VCaP (cell line): ENCODE results near the gene ZBTB7C.

ENCODE experiments used
- H3K27ac ChIP-seq: fragments of 450-650 bp; 2 replicates; pipeline ENCODE4 v1.5.1; 2017
- CTCF ChIP-seq: fragments of 450-650 bp; conservative IDR thresholded peaks from 2 replicates; pipeline ENCODE4 v1.5.1; 2017; ENCODE audit warnings: mild to moderate bottlenecking, moderate library complexity

ZBTB7C gene

GRCh38 chr18:48028081-48028480, 381.1 kb downstream of the ZBTB7C start:
- H3K27ac ChIP-seq = no peak overlapping the region
- TF ChIP-seq CTCF = no peak

GRCh38 chr18:48027401-48027963, 381.7 kb downstream of the ZBTB7C start:
- H3K27ac ChIP-seq = no peak overlapping the region
- TF ChIP-seq CTCF = no peak

GRCh38 chr18:48026216-48026615, 383.0 kb downstream of the ZBTB7C start:
- no peak for TF ChIP-seq CTCF
- no peak overlapping the region for H3K27ac ChIP-seq

- TF ChIP-seq CTCF = no peak
- H3K27ac ChIP-seq = no peak overlapping the region
These were observed 384.1 kb downstream of the ZBTB7C start for GRCh38 chr18:48024881-48025660.

GRCh38 chr18:48024009-48024512, 385.1 kb downstream of the ZBTB7C start:
- peak overlapping the region; percentile 24; the same call in 1 of the 2 replicates for H3K27ac ChIP-seq
- TF ChIP-seq CTCF = peak; percentile 9

- TF ChIP-seq CTCF = peak; percentile 76
- H3K27ac ChIP-seq = peak overlapping the region; percentile 24; the same call in 1 of the 2 replicates
These were observed 385.7 kb downstream of the ZBTB7C start for GRCh38 chr18:48023334-48024008.
